Type B pancreatic cell (in vitro differentiated cells): ENCODE data around the gene IQGAP3. TPM values are rescaled to one million over a fixed set of nuclear protein-coding genes. Genes with fewer than 3 reads are reported as not detected.
"Not testable (repeated sequence)": the region's sequence is repeated elsewhere in the genome, so short reads cannot be mapped to it uniquely, and the experiment has no call there.

Experiments used
- DNase-seq: peaks from one replicate; pipeline ENCODE4 v3.0.0; 2021; ENCODE audit warnings: mixed read lengths; ENCODE audit not compliant: unreplicated experiment; ENCODE audit errors: extremely low spot score
- H3K27ac Mint-ChIP-seq: 2 replicates; pipeline ENCODE4 v1.8.0; 2021; ENCODE audit warnings: mild to moderate bottlenecking, mixed read lengths
- H3K27me3 Mint-ChIP-seq: 2 replicates; pipeline ENCODE4 v1.8.0; 2021; ENCODE audit warnings: mixed read lengths
- H3K36me3 Mint-ChIP-seq: 2 replicates; pipeline ENCODE4 v1.8.0; 2021; ENCODE audit warnings: mixed read lengths
- H3K4me1 Mint-ChIP-seq: one replicate; pipeline ENCODE4 v1.8.0; 2021; ENCODE audit warnings: mixed read lengths; ENCODE audit not compliant: unreplicated experiment
- H3K4me3 Mint-ChIP-seq: 2 replicates; pipeline ENCODE4 v1.8.0; 2021; ENCODE audit warnings: mild to moderate bottlenecking, mixed read lengths
- H3K9me3 Mint-ChIP-seq: 2 replicates; pipeline ENCODE4 v1.8.0; 2021; ENCODE audit warnings: mixed read lengths
- CTCF ChIP-seq: fragments of 200-600 bp; sonication (generic); conservative IDR thresholded peaks from 2 replicates; pipeline ENCODE4 v1.5.0; 2021; ENCODE audit warnings: antibody characterized with exemption, mild to moderate bottlenecking
- total RNA-seq: library from RNA; stranded (reverse); gene quantifications from 2 replicates; pipeline ENCODE4 v1.2.1, GENCODE V29; 2021; ENCODE audit warnings: low replicate concordance

IQGAP3 gene
- total RNA-seq, 1 donor from 2014 or later, result 35.3 TPM

- Mint-ChIP-seq H3K36me3 (no peaks in the 10 kb centered on the region), H3K9me3 (no peaks in the 10 kb centered on the region), H3K4me1 (peaks cover 18% of the 10 kb centered on the region), H3K4me3 (no peak overlapping the region), H3K27me3 (peaks cover 67% of the 10 kb centered on the region), H3K27ac (no peak overlapping the region)
- TF ChIP-seq CTCF, result no peak
- no peak for DNase-seq
These were observed 43.6 kb upstream of the IQGAP3 start for GRCh38 chr1:156615946-156616345.

- no peak overlapping the region for H3K4me3 Mint-ChIP-seq
- H3K27ac Mint-ChIP-seq, result no peak overlapping the region
- peaks cover 12% of the 10 kb centered on the region for H3K4me1 Mint-ChIP-seq
- H3K36me3 Mint-ChIP-seq, result no peaks in the 10 kb centered on the region
- DNase-seq, result no peak
- H3K9me3 Mint-ChIP-seq, result no peaks in the 10 kb centered on the region
- no peak for TF ChIP-seq CTCF
- peaks cover 55% of the 10 kb centered on the region for H3K27me3 Mint-ChIP-seq
These were observed 40.3 kb upstream of the IQGAP3 start for GRCh38 chr1:156612666-156613065.

- H3K36me3 Mint-ChIP-seq, H3K4me1 Mint-ChIP-seq, H3K27ac Mint-ChIP-seq, DNase-seq, H3K9me3 Mint-ChIP-seq, H3K4me3 Mint-ChIP-seq: not testable (repeated sequence)
- H3K27me3 Mint-ChIP-seq, result peaks cover 41% of the 10 kb centered on the region
These were observed 37.7 kb upstream of the IQGAP3 start for GRCh38 chr1:156610072-156610471.

- no peaks in the 10 kb centered on the region for H3K9me3 Mint-ChIP-seq
- no peaks in the 10 kb centered on the region for H3K36me3 Mint-ChIP-seq
- peak; percentile 77 for TF ChIP-seq CTCF
- peaks cover 33% of the 10 kb centered on the region for H3K27me3 Mint-ChIP-seq
- no peak for DNase-seq
- peaks cover 3% of the 10 kb centered on the region for H3K4me1 Mint-ChIP-seq
- H3K4me3 Mint-ChIP-seq, result no peak overlapping the region
- H3K27ac Mint-ChIP-seq, result no peak overlapping the region
These were observed 36.6 kb upstream of the IQGAP3 start for GRCh38 chr1:156608981-156609380.

- peak; percentile 84 for TF ChIP-seq CTCF
- Mint-ChIP-seq H3K27me3 (peaks cover 29% of the 10 kb centered on the region), H3K4me1 (peaks cover 3% of the 10 kb centered on the region), H3K9me3 (no peaks in the 10 kb centered on the region), H3K27ac (no peak overlapping the region), H3K36me3 (no peaks in the 10 kb centered on the region), H3K4me3 (peak overlapping the region; percentile 34)
- no peak for DNase-seq
These were observed 35.8 kb upstream of the IQGAP3 start for GRCh38 chr1:156608036-156608674.

GRCh38 chr1:156607344-156607743, 35.0 kb upstream of the IQGAP3 start:
- peaks cover 23% of the 10 kb centered on the region for H3K27me3 Mint-ChIP-seq
- not testable (repeated sequence) for H3K36me3 Mint-ChIP-seq, H3K4me1 Mint-ChIP-seq, H3K27ac Mint-ChIP-seq, H3K9me3 Mint-ChIP-seq, H3K4me3 Mint-ChIP-seq, DNase-seq
